H1 (cell line): ENCODE measurements around the gene RAB6D. TPM values are rescaled to one million over a fixed set of nuclear protein-coding genes. Genes with fewer than 3 reads are reported as not detected.

ENCODE experiments used
- CHD7 ChIP-seq: fragments of 300-600 bp; sonication (generic); IDR thresholded peaks from 2 replicates; pipeline ENCODE4 v1.7.1; 2012; ENCODE audit warnings: low read length, moderate library complexity, mild to moderate bottlenecking, inconsistent platforms; ENCODE audit not compliant: insufficient replicate concordance
- RAD21 ChIP-seq, 2 experiments: IDR thresholded peaks in 1 of 2; conservative IDR thresholded peaks in 1 of 2; 2 replicates each; pipeline ENCODE4 v1.6.1; 2011; ENCODE audit warnings: low read depth in 2 of 2, low read length in 2 of 2, improper control_type of control experiment in 1 of 2, inconsistent platforms in 1 of 2, mild to moderate bottlenecking in 1 of 2, moderate library complexity in 1 of 2
- SIX5 ChIP-seq: IDR thresholded peaks from 2 replicates; pipeline ENCODE4 v1.6.1; 2011; ENCODE audit warnings: mild to moderate bottlenecking, low read depth, low read length
- polyA plus RNA-seq, 7 experiments: library from polyadenylated mRNA; depleted of rRNA in 3 of 7; stranded (reverse) in 5 of 7; unstranded in 2 of 7; fragments of >200 nt in 5 of 7; fragments of 200-250 nt in 2 of 7; gene quantifications; 1 replicate in 5 of 7; 2 replicates in 1 of 7; 4 replicates in 1 of 7; pipeline versions ENCODE4 v1.2.1 to v1.2.3, GENCODE V29; 2011 to 2013; ENCODE audit warnings: missing spikeins in 2 of 7, mixed read lengths in 2 of 7
- total RNA-seq: library from RNA; stranded (reverse); fragmentation: NEBNext Ultra II Directional; extraction: Animal tissue kit (Norgen Biotek cat#: 25700); gene quantifications from 2 replicates; pipeline ENCODE4 v1.2.1, GENCODE V29; 2021
- TF ChIP-seq, protein P1 (sequence below): IDR thresholded peaks from 2 replicates; pipeline ENCODE4 v1.6.1; 2012; ENCODE audit warnings: low read length, inconsistent platforms

The RAB6D gene
- total and polyA plus RNA-seq, 2 of the 8 experiments (the other 6 are each of a cell fraction or from before 2014, with no cell fraction given): 0.05 to 0.22 TPM

- TF ChIP-seq CHD7: no peak
- TF ChIP-seq, protein P1, sequence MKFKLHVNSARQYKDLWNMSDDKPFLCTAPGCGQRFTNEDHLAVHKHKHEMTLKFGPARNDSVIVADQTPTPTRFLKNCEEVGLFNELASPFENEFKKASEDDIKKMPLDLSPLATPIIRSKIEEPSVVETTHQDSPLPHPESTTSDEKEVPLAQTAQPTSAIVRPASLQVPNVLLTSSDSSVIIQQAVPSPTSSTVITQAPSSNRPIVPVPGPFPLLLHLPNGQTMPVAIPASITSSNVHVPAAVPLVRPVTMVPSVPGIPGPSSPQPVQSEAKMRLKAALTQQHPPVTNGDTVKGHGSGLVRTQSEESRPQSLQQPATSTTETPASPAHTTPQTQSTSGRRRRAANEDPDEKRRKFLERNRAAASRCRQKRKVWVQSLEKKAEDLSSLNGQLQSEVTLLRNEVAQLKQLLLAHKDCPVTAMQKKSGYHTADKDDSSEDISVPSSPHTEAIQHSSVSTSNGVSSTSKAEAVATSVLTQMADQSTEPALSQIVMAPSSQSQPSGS: no peak
- TF ChIP-seq RAD21 (IDR thresholded peaks at IDR 0.05 in 1 of 2, conservative IDR thresholded peaks at IDR 0.05 in 1 of 2; ENCODE audit: low read depth in 2 of 2, low read length in 2 of 2): peak; percentile 81 to 85
- TF ChIP-seq SIX5: no peak
Observed at GRCh38 chr2:131413148-131413747, 49.3 kb upstream of the RAB6D start (continued).
